ENCODE data around the gene SERPING1. TPM values are rescaled to one million over a fixed set of nuclear protein-coding genes. Genes with fewer than 3 reads are reported as not detected.

SERPING1 gene
- total RNA-seq, 4 donors from 2014 or later, result 65.7 to 143 (median 102) TPM

- peak within 1 kb of the TSS; percentile 70 to 81 (median 76) for H3K4me3 ChIP-seq
- WGBS, 2 donors (ENCODE audit: low coverage in 1 of 2), result 0% methylated on average over 36 of the region's 92 CpGs; no CpG with 5 or more reads in 1 of the 2 donors
- peaks cover 10 to 27% (median 16%) of the 10 kb centered on the region in 4 donors for H3K4me1 ChIP-seq
- in situ Hi-C loops (cut with MboI; ENCODE audit: low pct_ligation_motif_present in 1 of 4, low pct_unique_long_range_greater_than_20kb in 1 of 4, low sequenced_read_pairs in 3 of 4), result loop anchor here in 2 of 4 donors (10.0 to 25.0 kb wide), 2 partner anchors 77 to 245 kb away; partner anchors contain the start of gene YPEL4 (in 1 of the 2)
- no peaks in the 10 kb centered on the region for H3K36me3 ChIP-seq
- intact Hi-C loops (cut with DNase I; ENCODE audit: low total_unique reads), result loop anchor here (1.0 kb wide), 1 partner anchor 74 kb away; no protein-coding TSS in a partner anchor
- H3K9me3 ChIP-seq, result no peaks in the 10 kb centered on the region
- DNase-seq, result peak; percentile 87
- no peaks in the 10 kb centered on the region for H3K27me3 ChIP-seq
- H3K27ac ChIP-seq, result peak within 1 kb of the TSS; percentile 82 to 90 (median 88)
- TF ChIP-seq POLR2AphosphoS5 (IDR thresholded peaks at IDR 0.05) (peak in 2 of 3 donors; percentile 15 to 20), POLR2A (IDR thresholded peaks at IDR 0.05) (no peak)
Observed at GRCh38 chr11:57567515-57568329, 29.8 kb upstream of the SERPING1 start, which contains the start of gene UBE2L6. UBE2L6 (minus strand) TSS chr11:57567672; CDS start chr11:57567611, 61 bp downstream.

- intact Hi-C loops (cut with DNase I; ENCODE audit: low total_unique reads), result loop anchor here (1.0 kb wide), 1 partner anchor 73 kb away; no protein-coding TSS in a partner anchor
- no peaks in the 10 kb centered on the region for H3K27me3 ChIP-seq
- H3K4me1 ChIP-seq, result peaks cover 10 to 27% (median 16%) of the 10 kb centered on the region in 4 donors
- peak overlapping the region; percentile 70 to 81 (median 76) for H3K4me3 ChIP-seq
- peak overlapping the region; percentile 82 to 90 (median 88) for H3K27ac ChIP-seq
- H3K36me3 ChIP-seq, result no peaks in the 10 kb centered on the region
- DNase-seq, result no peak
- TF ChIP-seq POLR2A (IDR thresholded peaks at IDR 0.05) (no peak), CTCF (IDR thresholded peaks at IDR 0.05) (peak; percentile 84 to 93 (median 89))
- in situ Hi-C loops (cut with MboI; ENCODE audit: low pct_ligation_motif_present in 1 of 4, low pct_unique_long_range_greater_than_20kb in 1 of 4, low sequenced_read_pairs in 3 of 4), result loop anchor here in 2 of 4 donors (10.0 to 25.0 kb wide), 2 partner anchors 76 to 244 kb away; partner anchors contain the start of gene YPEL4 (in 1 of the 2)
- 26 to 100% methylated on average over 1 to 6 of the region's 6 CpGs for WGBS, 2 donors (ENCODE audit: low coverage in 1 of 2)
- H3K9me3 ChIP-seq, result no peaks in the 10 kb centered on the region
Observed at GRCh38 chr11:57568330-57568766, 29.1 kb upstream of the SERPING1 start.

- no peak for DNase-seq
- WGBS, 2 donors (ENCODE audit: low coverage in 1 of 2), result 57% methylated on average over 2 of the region's 2 CpGs; no CpG with 5 or more reads in 1 of the 2 donors
- no peak for TF ChIP-seq EP300 (IDR thresholded peaks at IDR 0.05; ENCODE audit: low read depth)
- TF ChIP-seq POLR2A (IDR thresholded peaks at IDR 0.05), result no peak
- TF ChIP-seq POLR2AphosphoS5 (IDR thresholded peaks at IDR 0.05), result no peak
- no peak for TF ChIP-seq CTCF (IDR thresholded peaks at IDR 0.05)
- Histone ChIP-seq H3K27ac (no peak overlapping the region), H3K27me3 (no peaks in the 10 kb centered on the region), H3K4me1 (peaks cover under 1 to 14% (median 10%) of the 10 kb centered on the region in 4 donors), H3K9me3 (no peaks in the 10 kb centered on the region), H3K4me3 (no peak overlapping the region), H3K36me3 (no peaks in the 10 kb centered on the region)
- in situ Hi-C loops (cut with MboI; ENCODE audit: low pct_ligation_motif_present in 1 of 4, low pct_unique_long_range_greater_than_20kb in 1 of 4, low sequenced_read_pairs in 3 of 4) (loop anchor here in 2 of 4 donors (5.0 to 25.0 kb wide), 3 partner anchors 63 to 241 kb away; no protein-coding TSS in a partner anchor), intact Hi-C loops (cut with DNase I; ENCODE audit: low total_unique reads) (no loop called here)
Observed at GRCh38 chr11:57571606-57572005, 25.9 kb upstream of the SERPING1 start.

- intact Hi-C loops (cut with DNase I; ENCODE audit: low total_unique reads) (no loop called here), in situ Hi-C loops (cut with MboI; ENCODE audit: low pct_ligation_motif_present in 1 of 4, low pct_unique_long_range_greater_than_20kb in 1 of 4, low sequenced_read_pairs in 3 of 4) (loop anchor here in 2 of 4 donors (5.0 to 25.0 kb wide), 3 partner anchors 61 to 238 kb away; no protein-coding TSS in a partner anchor)
- H3K27ac ChIP-seq, result no peak overlapping the region
- no peaks in the 10 kb centered on the region for H3K27me3 ChIP-seq
- no peaks in the 10 kb centered on the region for H3K9me3 ChIP-seq
- WGBS, 2 donors (ENCODE audit: low coverage in 1 of 2), result 65 to 66% methylated on average over 4 of the region's 4 CpGs
- H3K36me3 ChIP-seq, result no peaks in the 10 kb centered on the region
- DNase-seq, result no peak
- peaks cover 0 to 1% (median 0%) of the 10 kb centered on the region in 4 donors for H3K4me1 ChIP-seq
- H3K4me3 ChIP-seq, result no peak overlapping the region
- TF ChIP-seq CTCF (IDR thresholded peaks at IDR 0.05) (no peak), POLR2A (IDR thresholded peaks at IDR 0.05) (no peak), POLR2AphosphoS5 (IDR thresholded peaks at IDR 0.05) (no peak), EP300 (IDR thresholded peaks at IDR 0.05; ENCODE audit: low read depth) (no peak)
Observed at GRCh38 chr11:57574061-57574460, 23.4 kb upstream of the SERPING1 start.
